IMR-90 (cell line): ENCODE data around the gene GOSR1. TPM values are rescaled to one million over a fixed set of nuclear protein-coding genes. Genes with fewer than 3 reads are reported as not detected.

Experiments
- ATAC-seq: fragments of 200-7000 bp; cut with Tn5 transposase; 2 replicates; pipeline ENCODE4 v1.9.1; 2020; ENCODE audit warnings: low read depth, mild to moderate bottlenecking, moderate library complexity
- BruUV-seq: library from RNA; stranded (reverse); fragments of 400-500 nt; replicated peaks from 2 replicates; lab custom pipeline; 2021; lab: Mats Ljungman, UMichigan
- CTCF ChIA-PET: fragments of 300-600 bp; formaldehyde crosslinking; extraction: SDS; loops from one replicate; lab custom pipeline; 2021; ENCODE audit warnings: antibody characterized with exemption; lab: Yijun Ruan, JAX
- POLR2A ChIA-PET: fragments of 300-600 bp; sonication (Branson Sonifier 250); formaldehyde crosslinking; loops from one replicate; lab custom pipeline; 2022; ENCODE audit warnings: antibody characterized with exemption; ENCODE audit not compliant: unreplicated experiment; lab: Charles Lee
- DNase-seq: peaks from one replicate; pipeline ENCODE4 v3.0.0; 2013
- H2AFZ ChIP-seq: replicated peaks from 2 replicates; pipeline ENCODE3; 2013; ENCODE audit warnings: low read length, mild to moderate bottlenecking; ENCODE audit not compliant: poor library complexity
- H2AK5ac ChIP-seq: 2 replicates; pipeline ENCODE4 v1.6.1; 2013; ENCODE audit warnings: low read depth, low read length, inconsistent platforms
- H2AK9ac ChIP-seq: replicated peaks from 2 replicates; pipeline ENCODE3; 2013; ENCODE audit warnings: mild to moderate bottlenecking, low read depth, low read length, moderate library complexity; ENCODE audit not compliant: poor library complexity
- H2BK120ac ChIP-seq: 2 replicates; pipeline ENCODE4 v1.6.1; 2013; ENCODE audit warnings: low read depth, low read length, inconsistent platforms
- H2BK15ac ChIP-seq: 3 replicates; pipeline ENCODE4 v1.6.1; 2013; ENCODE audit warnings: low read depth, low read length, inconsistent platforms
- H2BK20ac ChIP-seq: 2 replicates; pipeline ENCODE4 v1.6.1; 2013; ENCODE audit warnings: low read depth, mild to moderate bottlenecking, inconsistent platforms, low read length, moderate library complexity
- H2BK5ac ChIP-seq: 2 replicates; pipeline ENCODE4 v1.6.1; 2013; ENCODE audit warnings: mild to moderate bottlenecking, low read depth, low read length, inconsistent platforms; ENCODE audit not compliant: poor library complexity, severe bottlenecking
- H3K14ac ChIP-seq: replicated peaks from 2 replicates; pipeline ENCODE4 v1.6.1; 2013; ENCODE audit warnings: low read depth, low read length, inconsistent platforms
- H3K18ac ChIP-seq: 2 replicates; pipeline ENCODE4 v1.6.1; 2013; ENCODE audit warnings: low read depth, low read length, control low read depth
- H3K23ac ChIP-seq: 2 replicates; pipeline ENCODE4 v1.6.1; 2013; ENCODE audit warnings: low read depth, low read length, inconsistent platforms
- H3K27ac ChIP-seq: 2 replicates; pipeline ENCODE4 v1.5.1; 2013; ENCODE audit warnings: mild to moderate bottlenecking, control low read depth, low read length; ENCODE audit not compliant: insufficient read depth
- H3K27me3 ChIP-seq: 2 replicates; pipeline ENCODE4 v1.6.1; 2013; ENCODE audit warnings: low read length; ENCODE audit not compliant: control insufficient read depth, insufficient read depth
- H3K36me3 ChIP-seq: 2 replicates; pipeline ENCODE4 v1.6.1; 2013; ENCODE audit warnings: low read length, mixed read lengths; ENCODE audit not compliant: control insufficient read depth, insufficient read depth
- H3K4ac ChIP-seq: 2 replicates; pipeline ENCODE4 v1.6.1; 2013; ENCODE audit warnings: low read depth, low read length, inconsistent platforms
- H3K4me1 ChIP-seq: 2 replicates; pipeline ENCODE4 v1.6.1; 2013; ENCODE audit warnings: low read length, mixed read lengths; ENCODE audit not compliant: control insufficient read depth, insufficient read depth
- H3K4me2 ChIP-seq: 2 replicates; pipeline ENCODE4 v1.6.1; 2013; ENCODE audit warnings: low read depth, mild to moderate bottlenecking, control low read depth, low read length, moderate library complexity
- H3K4me3 ChIP-seq: 2 replicates; pipeline ENCODE4 v1.5.1; 2013; ENCODE audit warnings: low read depth, mild to moderate bottlenecking, control low read depth, low read length, moderate library complexity; ENCODE audit not compliant: insufficient read depth
- H3K56ac ChIP-seq: 2 replicates; pipeline ENCODE4 v1.6.1; 2013; ENCODE audit warnings: low read length, inconsistent platforms; ENCODE audit not compliant: insufficient read depth; ENCODE audit errors: extremely low read depth
- H3K79me1 ChIP-seq, 2 experiments: 2 replicates each; pipeline ENCODE4 v1.6.1; 2013; ENCODE audit warnings: low read length in 2 of 2, inconsistent platforms in 1 of 2, low read depth in 1 of 2
- H3K9ac ChIP-seq: 2 replicates; pipeline ENCODE4 v1.6.1; 2013; ENCODE audit warnings: low read depth, low read length, control low read depth
- H3K9me1 ChIP-seq: 2 replicates; pipeline ENCODE4 v1.6.1; 2013; ENCODE audit warnings: low read length, inconsistent platforms; ENCODE audit not compliant: insufficient read depth
- H3K9me3 ChIP-seq: 2 replicates; pipeline ENCODE4 v1.6.1; 2013; ENCODE audit warnings: low read length; ENCODE audit not compliant: control insufficient read depth, insufficient read depth
- H4K20me1 ChIP-seq: 2 replicates; pipeline ENCODE4 v1.6.1; 2013; ENCODE audit warnings: low read length, inconsistent platforms; ENCODE audit not compliant: insufficient read depth
- H4K5ac ChIP-seq: 2 replicates; pipeline ENCODE4 v1.6.1; 2013; ENCODE audit warnings: mild to moderate bottlenecking, low read depth, low read length, control low read depth
- H4K8ac ChIP-seq, 2 experiments: 2 replicates each; pipeline ENCODE4 v1.6.1; 2013; ENCODE audit warnings: low read depth in 2 of 2, low read length in 2 of 2, control low read depth in 1 of 2, inconsistent platforms in 1 of 2
- H4K91ac ChIP-seq: 2 replicates; pipeline ENCODE4 v1.6.1; 2013; ENCODE audit warnings: low read depth, low read length, inconsistent platforms; ENCODE audit not compliant: insufficient read depth
- CHD1 ChIP-seq: IDR thresholded peaks from 2 replicates; pipeline ENCODE4 v1.6.1; 2012; ENCODE audit warnings: low read depth, low read length, improper control_type of control experiment
- ELK1 ChIP-seq: fragments of 150-350 bp; IDR thresholded peaks from 2 replicates; pipeline ENCODE4 v1.6.1; 2016; ENCODE audit warnings: low read depth, mild to moderate bottlenecking, low read length, moderate library complexity, borderline replicate concordance
- FOS ChIP-seq: fragments of 150-350 bp; IDR thresholded peaks from 2 replicates; pipeline ENCODE4 v1.6.1; 2016; ENCODE audit warnings: low read depth, low read length
- MAFK ChIP-seq: IDR thresholded peaks from 2 replicates; pipeline ENCODE4 v1.6.1; 2012; ENCODE audit warnings: low read depth, low read length, improper control_type of control experiment
- MAZ ChIP-seq: IDR thresholded peaks from 2 replicates; pipeline ENCODE4 v1.6.1; 2012; ENCODE audit warnings: low read depth, mild to moderate bottlenecking, low read length, improper control_type of control experiment, moderate library complexity, borderline replicate concordance
- NFE2L2 ChIP-seq: fragments of 150-350 bp; IDR thresholded peaks from 2 replicates; pipeline ENCODE4 v1.6.1; 2016; ENCODE audit warnings: low read depth, mild to moderate bottlenecking, low read length
- RAD21 ChIP-seq: IDR thresholded peaks from 2 replicates; pipeline ENCODE4 v1.6.1; 2012; ENCODE audit warnings: low read length, improper control_type of control experiment
- RCOR1 ChIP-seq: IDR thresholded peaks from 2 replicates; pipeline ENCODE4 v1.6.1; 2012; ENCODE audit warnings: mild to moderate bottlenecking, low read length, improper control_type of control experiment; ENCODE audit not compliant: insufficient replicate concordance
- SMC3 ChIP-seq: fragments of 150-350 bp; IDR thresholded peaks from 2 replicates; pipeline ENCODE4 v1.6.1; 2016; ENCODE audit warnings: low read depth, mild to moderate bottlenecking, antibody characterized with exemption, low read length, moderate library complexity
- USF2 ChIP-seq: fragments of 150-350 bp; IDR thresholded peaks from 2 replicates; pipeline ENCODE4 v1.6.1; 2017; ENCODE audit warnings: mild to moderate bottlenecking, antibody characterized with exemption, low read length, low read depth
- WGBS, 2 experiments: methylation state at CpG; one replicate each; pipeline versions ENCODE4 v1.1.5 to v1.1.7; 2013; ENCODE audit warnings: missing lambda C conversion rate in 2 of 2; ENCODE audit not compliant: insufficient read length in 1 of 2; ENCODE audit errors: extremely low coverage in 2 of 2; 5-methylcytosine and 5-hydroxymethylcytosine counted together
- dilution Hi-C: fragments of 300-500 bp; cut with HindIII; formaldehyde crosslinking; loops from one replicate; pipeline ENCODE4 v1.14.3; 2018; ENCODE audit warnings: low sequenced_read_pairs; ENCODE audit not compliant: unreplicated experiment
- in situ Hi-C: fragments of 300-500 bp; cut with MboI; formaldehyde crosslinking; loops from 3 replicates; pipeline ENCODE4 v1.14.3; 2019; ENCODE audit warnings: low sequenced_read_pairs, inconsistent platforms, mixed read lengths
- intact Hi-C: fragments of 100-400 bp; cut with micrococcal nuclease; formaldehyde crosslinking; loops from 2 replicates; pipeline ENCODE4 v1.10.0; 2022
- polyA plus RNA-seq, 3 experiments: library from polyadenylated mRNA; depleted of rRNA; stranded (reverse); fragments of >200 nt; gene quantifications; 2 replicates each; pipeline ENCODE4 v1.2.3, GENCODE V29; 2012; ENCODE audit warnings: low replicate concordance in 1 of 3
- total RNA-seq: library from RNA; depleted of rRNA; stranded (reverse); fragments of >200 nt; gene quantifications from 2 replicates; pipeline ENCODE4 v1.2.3, GENCODE V29; 2012

Gene GOSR1
- total and polyA plus RNA-seq, 2 of the 4 experiments (the other 2 are of a cell fraction), result 21.2 to 47.5 TPM

GRCh38 chr17:30571921-30572320 lies 94.7 kb downstream of the GOSR1 start:
- Histone ChIP-seq H4K91ac (no peak overlapping the region), H3K56ac (no peak overlapping the region), H4K8ac (no peak overlapping the region), H2AK5ac (no peak overlapping the region), H3K4me3 (no peak overlapping the region), H3K23ac (no peak overlapping the region), H3K27me3 (peaks cover 38% of the 10 kb centered on the region), H3K14ac (no peak overlapping the region), H3K79me1 (no peaks in the 10 kb centered on the region), H3K18ac (no peak overlapping the region), H2AK9ac (no peak overlapping the region), H2BK120ac (no peak overlapping the region), H3K4me2 (no peak overlapping the region), H3K27ac (no peak overlapping the region), H3K9ac (no peak overlapping the region), H2BK15ac (no peak overlapping the region), H3K9me3 (no peaks in the 10 kb centered on the region), H4K20me1 (no peaks in the 10 kb centered on the region), H3K4ac (no peak overlapping the region), H3K9me1 (no peaks in the 10 kb centered on the region), H2BK20ac (no peak overlapping the region), H2AFZ (no peak overlapping the region), H3K36me3 (no peaks in the 10 kb centered on the region), H3K4me1 (no peaks in the 10 kb centered on the region), H2BK5ac (no peak overlapping the region), H4K5ac (no peak overlapping the region)
- DNase-seq (no peak), ATAC-seq (no peak)
- in situ Hi-C loops, result no loop called here
- ChIA-PET POLR2A (no interaction called here), CTCF (no interaction called here)
- intact Hi-C loops, result no loop called here
- dilution Hi-C loops, result no loop called here
- WGBS, 2 experiments, result 80% methylated on average over 2 of the region's 7 CpGs; no CpG with 5 or more reads in 1 of the 2 experiments
- no peak for TF ChIP-seq MAZ
- no peak for TF ChIP-seq RAD21
- no peak for TF ChIP-seq USF2
- TF ChIP-seq ELK1, result no peak
- no peak for TF ChIP-seq CHD1
- TF ChIP-seq NFE2L2, result no peak
- no peak for TF ChIP-seq FOS
- no peak for TF ChIP-seq RCOR1
- TF ChIP-seq MAFK, result no peak
- TF ChIP-seq SMC3, result no peak
- no TSS peak for BruUV-seq
